GM12875 (cell line): ENCODE data around the gene MRPL14.

ENCODE experiments used
- H3K4me3 ChIP-seq: one replicate; pipeline ENCODE4 v1.5.1; 2011; ENCODE audit warnings: low read depth, low read length, control low read depth
- CTCF ChIP-seq: IDR thresholded peaks from 2 replicates; pipeline ENCODE4 v1.5.1; 2011; ENCODE audit warnings: low read depth, mild to moderate bottlenecking, control low read depth, inconsistent platforms, low read length, moderate library complexity, borderline replicate concordance; ENCODE audit not compliant: insufficient read depth

MRPL14 gene

GRCh38 chr6:44067173-44068139, 59.8 kb downstream of the MRPL14 start:
- TF ChIP-seq CTCF = no peak
- H3K4me3 ChIP-seq = no peak overlapping the region

- no peak for TF ChIP-seq CTCF
- H3K4me3 ChIP-seq = no peak overlapping the region
Observed at GRCh38 chr6:44066394-44067172, 60.7 kb downstream of the MRPL14 start.

GRCh38 chr6:44065443-44066140, 61.7 kb downstream of the MRPL14 start:
- H3K4me3 ChIP-seq = no peak overlapping the region
- no peak for TF ChIP-seq CTCF

- no peak overlapping the region for H3K4me3 ChIP-seq
- no peak for TF ChIP-seq CTCF
Observed at GRCh38 chr6:44064948-44065272, 62.3 kb downstream of the MRPL14 start.

GRCh38 chr6:44064089-44064947, 62.9 kb downstream of the MRPL14 start:
- no peak for TF ChIP-seq CTCF
- H3K4me3 ChIP-seq = no peak overlapping the region

GRCh38 chr6:44063561-44064059, 63.6 kb downstream of the MRPL14 start:
- no peak overlapping the region for H3K4me3 ChIP-seq
- no peak for TF ChIP-seq CTCF
